Ovary (tissue), 3 donors: Measurements from ENCODE around the gene ABCC4.

Source experiments
- CTCF ChIP-seq, 3 donors: fragments of 450-650 bp in 2 of 3; fragments of 200-600 bp in 1 of 3; IDR thresholded peaks; one replicate each; pipeline versions ENCODE4 v1.5.1 to v1.8.0; 2016 to 2022; ENCODE audit warnings: antibody characterized with exemption in 3 of 3, mild to moderate bottlenecking in 1 of 3
- POLR2A ChIP-seq: fragments of 450-650 bp; IDR thresholded peaks from one replicate; pipeline ENCODE4 v1.6.1; 2017; ENCODE audit warnings: antibody characterized with exemption, mild to moderate bottlenecking, moderate library complexity
- donor health status: DM: no; HTN: no; CAD: no.

GRCh38 chr13:95145587-95145986 is 155.7 kb downstream of the ABCC4 start:
- TF ChIP-seq CTCF (IDR thresholded peaks at IDR 0.05) (no peak), POLR2A (no peak)
